Kidney epithelial cell (primary cell): Measurements from ENCODE around the gene G3BP1. TPM values are rescaled to one million over a fixed set of nuclear protein-coding genes. Genes with fewer than 3 reads are reported as not detected.

Source experiments
- DNase-seq: peaks from one replicate; pipeline ENCODE4 v3.0.0-alpha.2; 2010; ENCODE audit warnings: low read depth
- H3K27me3 ChIP-seq: 2 replicates; pipeline ENCODE4 v1.6.0; 2011; ENCODE audit warnings: low read length; ENCODE audit not compliant: control insufficient read depth, insufficient read depth
- H3K36me3 ChIP-seq: 2 replicates; pipeline ENCODE4 v1.5.1; 2011; ENCODE audit warnings: low read length; ENCODE audit not compliant: control insufficient read depth, insufficient read depth
- H3K4me3 ChIP-seq: 2 replicates; pipeline ENCODE4 v1.5.1; 2011; ENCODE audit warnings: low read depth, mild to moderate bottlenecking, control low read depth, low read length
- CTCF ChIP-seq: IDR thresholded peaks from 2 replicates; pipeline ENCODE4 v1.5.1; 2011; ENCODE audit warnings: mild to moderate bottlenecking, moderate library complexity, low read length, control low read depth, inconsistent platforms; ENCODE audit not compliant: insufficient read depth, poor library complexity, severe bottlenecking
- total RNA-seq: library from RNA; depleted of rRNA; stranded (reverse); fragments of >200 nt; gene quantifications from 2 replicates; pipeline ENCODE4 v1.2.3, GENCODE V29; 2015

G3BP1 gene
- total RNA-seq, 1 donor from 2014 or later = 154 TPM

GRCh38 chr5:151740336-151740942 lies 31.3 kb upstream of the G3BP1 start:
- DNase-seq = peak; percentile 77
- Histone ChIP-seq H3K36me3 (no peaks in the 10 kb centered on the region), H3K4me3 (no peak overlapping the region), H3K27me3 (no peaks in the 10 kb centered on the region)
- peak; percentile 77 for TF ChIP-seq CTCF

- Histone ChIP-seq H3K36me3 (no peaks in the 10 kb centered on the region), H3K4me3 (no peak overlapping the region), H3K27me3 (no peaks in the 10 kb centered on the region)
- no peak for TF ChIP-seq CTCF
- DNase-seq = peak; percentile 43
Measured at GRCh38 chr5:151740958-151741373, 30.8 kb upstream of the G3BP1 start.

GRCh38 chr5:151741678-151742423 lies 29.9 kb upstream of the G3BP1 start:
- DNase-seq = peak; percentile 57
- Histone ChIP-seq H3K27me3 (no peaks in the 10 kb centered on the region), H3K36me3 (no peaks in the 10 kb centered on the region), H3K4me3 (no peak overlapping the region)
- no peak for TF ChIP-seq CTCF

- Histone ChIP-seq H3K36me3 (no peaks in the 10 kb centered on the region), H3K4me3 (no peak overlapping the region), H3K27me3 (no peaks in the 10 kb centered on the region)
- no peak for DNase-seq
- TF ChIP-seq CTCF = peak; percentile 59
Measured at GRCh38 chr5:151742870-151743294, 28.9 kb upstream of the G3BP1 start.

- Histone ChIP-seq H3K27me3 (no peaks in the 10 kb centered on the region), H3K36me3 (no peaks in the 10 kb centered on the region), H3K4me3 (no peak overlapping the region)
- no peak for TF ChIP-seq CTCF
- DNase-seq = no peak
Measured at GRCh38 chr5:151743530-151743929, 28.2 kb upstream of the G3BP1 start.
